Kasumi-1 (cell line): ENCODE results near the gene MAP3K10.
"Not testable (repeated sequence)": the region's sequence is repeated elsewhere in the genome, so short reads cannot be mapped to it uniquely, and the experiment has no call there.

Experiments used
- DNase-seq, 2 experiments: peaks; one replicate each; lab custom pipeline; 2025; lab: John Stamatoyannopoulos, UW

Gene MAP3K10

GRCh38 chr19:40190891-40191835 is at the start of gene MAP3K10:
MAP3K10 (plus strand) TSS chr19:40191426; CDS start chr19:40192032, 606 bp downstream.
- peak; percentile 52 to 53 for DNase-seq

- DNase-seq = no peak
Observed at GRCh38 chr19:40141551-40141950, 49.7 kb upstream of the MAP3K10 start.

GRCh38 chr19:40143612-40144011 is 47.6 kb upstream of the MAP3K10 start:
- peak; percentile 81 to 84 for DNase-seq

- peak in 1 of 2 experiments; percentile 27 for DNase-seq
Observed at GRCh38 chr19:40144151-40144550, 47.1 kb upstream of the MAP3K10 start.

- DNase-seq = peak; percentile 7 to 19
Observed at GRCh38 chr19:40144947-40145748, 46.1 kb upstream of the MAP3K10 start.

GRCh38 chr19:40145749-40146029 is 45.5 kb upstream of the MAP3K10 start:
- DNase-seq = not testable (repeated sequence)

- DNase-seq = no peak
Observed at GRCh38 chr19:40147338-40147692, 43.9 kb upstream of the MAP3K10 start.

GRCh38 chr19:40147693-40148347 is 43.4 kb upstream of the MAP3K10 start:
- peak; percentile 88 to 90 for DNase-seq

GRCh38 chr19:40149501-40149900 is 41.7 kb upstream of the MAP3K10 start:
- no peak for DNase-seq

- no peak for DNase-seq
Observed at GRCh38 chr19:40150170-40150569, 41.1 kb upstream of the MAP3K10 start.

GRCh38 chr19:40154121-40154680 is 37.0 kb upstream of the MAP3K10 start:
- no peak for DNase-seq

GRCh38 chr19:40155749-40156265 is 35.4 kb upstream of the MAP3K10 start:
- peak; percentile 32 to 34 for DNase-seq

- no peak for DNase-seq
Observed at GRCh38 chr19:40157059-40157458, 34.2 kb upstream of the MAP3K10 start.

- DNase-seq = no peak
Observed at GRCh38 chr19:40159744-40160143, 31.5 kb upstream of the MAP3K10 start.

- DNase-seq = no peak
Observed at GRCh38 chr19:40162104-40162503, 29.1 kb upstream of the MAP3K10 start.

GRCh38 chr19:40163541-40164129 is 27.6 kb upstream of the MAP3K10 start:
- DNase-seq = no peak

GRCh38 chr19:40165362-40165937 is 25.8 kb upstream of the MAP3K10 start:
- DNase-seq = peak; percentile 65 to 78

- DNase-seq = not testable (repeated sequence)
Observed at GRCh38 chr19:40169482-40170302, 21.5 kb upstream of the MAP3K10 start.

GRCh38 chr19:40170303-40170989 is 20.8 kb upstream of the MAP3K10 start:
- DNase-seq = not testable (repeated sequence)

- DNase-seq = not testable (repeated sequence)
Observed at GRCh38 chr19:40171293-40171692, 19.9 kb upstream of the MAP3K10 start.
